H1 (cell line): ENCODE results near the gene NPAS4. TPM values are rescaled to one million over a fixed set of nuclear protein-coding genes. Genes with fewer than 3 reads are reported as not detected.

Experiments used
- CTCF ChIA-PET: fragments of 300-600 bp; sonication (Branson Sonifier 250); formaldehyde crosslinking; loops from one replicate; lab custom pipeline; 2021; ENCODE audit not compliant: partially characterized antibody; lab: Charles Lee
- POLR2A ChIA-PET: fragments of 300-600 bp; sonication (Branson Sonifier 250); formaldehyde crosslinking; loops from one replicate; lab custom pipeline; 2021; ENCODE audit warnings: inconsistent platforms; ENCODE audit not compliant: partially characterized antibody; lab: Charles Lee
- DNase-seq, 2 experiments: peaks; one replicate each; pipeline versions ENCODE4 v3.0.0 to v3.0.0-alpha.2; 2010 to 2022; ENCODE audit warnings: low spot score in 2 of 2, low read depth in 1 of 2, mixed read lengths in 1 of 2
- FAIRE-seq: peaks from 2 replicates; lab custom pipeline; 2011; peaks lifted over from hg19 to GRCh38; lab: Jason Lieb, UNC
- H2AFZ ChIP-seq: 2 replicates; pipeline ENCODE4 v1.8.1; 2012; ENCODE audit warnings: low read length, inconsistent platforms
- H2AK5ac ChIP-seq: 2 replicates; pipeline ENCODE4 v1.6.1; 2013; ENCODE audit warnings: low read depth, low read length
- H2BK120ac ChIP-seq: replicated peaks from 2 replicates; pipeline ENCODE3; 2013; ENCODE audit warnings: low read depth, low read length, inconsistent platforms
- H2BK12ac ChIP-seq: 2 replicates; pipeline ENCODE4 v1.6.1; 2013; ENCODE audit warnings: low read depth, low read length
- H2BK15ac ChIP-seq: 2 replicates; pipeline ENCODE4 v1.6.1; 2013; ENCODE audit warnings: low read length
- H2BK20ac ChIP-seq: 2 replicates; pipeline ENCODE4 v1.6.1; 2013; ENCODE audit warnings: low read length
- H2BK5ac ChIP-seq: 2 replicates; pipeline ENCODE4 v1.6.1; 2013; ENCODE audit warnings: low read depth, low read length
- H3K14ac ChIP-seq: 2 replicates; pipeline ENCODE4 v1.6.1; 2013; ENCODE audit warnings: inconsistent platforms; ENCODE audit not compliant: insufficient read length
- H3K18ac ChIP-seq: 2 replicates; pipeline ENCODE4 v1.6.1; 2013; ENCODE audit warnings: low read length; ENCODE audit errors: extremely low read depth
- H3K23ac ChIP-seq: 2 replicates; pipeline ENCODE4 v1.6.1; 2013; ENCODE audit warnings: inconsistent platforms; ENCODE audit not compliant: insufficient read length
- H3K23me2 ChIP-seq: 2 replicates; pipeline ENCODE4 v1.6.1; 2013; ENCODE audit warnings: low read depth, low read length
- H3K27ac ChIP-seq: 2 replicates; pipeline ENCODE4 v1.6.1; 2011; ENCODE audit warnings: low read depth, low read length, inconsistent platforms
- H3K27me3 ChIP-seq, 4 experiments: replicated peaks in 1 of 4; 1 replicate in 1 of 4; 2 replicates in 3 of 4; pipeline versions ENCODE4 v1.6.1 to v1.8.1; 2011 to 2013; ENCODE audit warnings: low read length in 3 of 4, mild to moderate bottlenecking in 3 of 4, inconsistent platforms in 2 of 4, mixed read lengths in 2 of 4, moderate library complexity in 1 of 4; ENCODE audit not compliant: control insufficient read depth in 3 of 4, insufficient read depth in 3 of 4; ENCODE audit errors: extremely low read depth in 1 of 4
- H3K36me3 ChIP-seq, 4 experiments: 2 replicates each; pipeline versions ENCODE4 v1.6.1 to v1.8.1; 2011 to 2013; ENCODE audit warnings: mild to moderate bottlenecking in 4 of 4, low read length in 3 of 4, moderate library complexity in 2 of 4, control low read depth in 1 of 4, inconsistent platforms in 1 of 4; ENCODE audit not compliant: insufficient read depth in 4 of 4, control insufficient read depth in 2 of 4
- H3K4ac ChIP-seq: replicated peaks from 2 replicates; pipeline ENCODE3; 2013; ENCODE audit warnings: low read length, low read depth, mixed read lengths, inconsistent platforms; ENCODE audit not compliant: insufficient read length
- H3K4me1 ChIP-seq, 4 experiments: replicated peaks in 1 of 4; 1 replicate in 1 of 4; 2 replicates in 3 of 4; pipeline versions ENCODE4 v1.6.1 to v1.8.1; 2011 to 2013; ENCODE audit warnings: low read length in 3 of 4, inconsistent platforms in 2 of 4, mixed read lengths in 1 of 4; ENCODE audit not compliant: insufficient read depth in 4 of 4, control insufficient read depth in 3 of 4
- H3K4me2 ChIP-seq, 2 experiments: 2 replicates each; pipeline versions ENCODE4 v1.6.1 to v1.8.1; 2011 to 2013; ENCODE audit warnings: low read depth in 2 of 2, low read length in 2 of 2, control low read depth in 1 of 2, inconsistent platforms in 1 of 2, mild to moderate bottlenecking in 1 of 2; ENCODE audit not compliant: insufficient read depth in 1 of 2
- H3K4me3 ChIP-seq, 4 experiments: fragments of 200-600, 300-600 bp in 1 of 4; sonication (generic), shearing (Covaris generic), sonication (Bioruptor Twin) in 1 of 4; 2 replicates each; pipeline versions ENCODE4 v1.5.1 to v1.8.1; 2011 to 2016; ENCODE audit warnings: low read length in 4 of 4, low read depth in 3 of 4, control low read depth in 2 of 4, inconsistent platforms in 2 of 4, mild to moderate bottlenecking in 2 of 4, mixed read lengths in 1 of 4, moderate library complexity in 1 of 4; ENCODE audit not compliant: insufficient read depth in 2 of 4; ENCODE audit errors: extremely low read depth in 1 of 4
- H3K56ac ChIP-seq: replicated peaks from 2 replicates; pipeline ENCODE3; 2013; ENCODE audit warnings: low read depth, mild to moderate bottlenecking, mixed read lengths, low read length, inconsistent platforms; ENCODE audit not compliant: insufficient read length
- H3K79me1 ChIP-seq: 2 replicates; pipeline ENCODE4 v1.6.1; 2013; ENCODE audit warnings: low read depth, low read length, control low read depth
- H3K79me2 ChIP-seq, 2 experiments: 2 replicates each; pipeline versions ENCODE4 v1.6.1 to v1.8.1; 2012 to 2013; ENCODE audit warnings: low read length in 2 of 2, mild to moderate bottlenecking in 2 of 2, inconsistent platforms in 1 of 2; ENCODE audit not compliant: insufficient read depth in 2 of 2, control insufficient read depth in 1 of 2
- H3K9ac ChIP-seq, 4 experiments: replicated peaks in 1 of 4; 1 replicate in 1 of 4; 2 replicates in 3 of 4; pipeline versions ENCODE4 v1.6.1 to v1.8.1; 2011 to 2013; ENCODE audit warnings: low read depth in 3 of 4, low read length in 3 of 4, control low read depth in 2 of 4, mild to moderate bottlenecking in 2 of 4, moderate library complexity in 2 of 4, inconsistent platforms in 1 of 4; ENCODE audit errors: extremely low read depth in 1 of 4
- H3K9me3 ChIP-seq, 2 experiments: 2 replicates each; pipeline versions ENCODE4 v1.6.1 to v1.8.1; 2012 to 2013; ENCODE audit warnings: mild to moderate bottlenecking in 2 of 2, moderate library complexity in 2 of 2, control low read depth in 1 of 2, inconsistent platforms in 1 of 2, low read depth in 1 of 2, low read length in 1 of 2, mixed read lengths in 1 of 2; ENCODE audit not compliant: insufficient read depth in 2 of 2
- H4K20me1 ChIP-seq, 2 experiments: replicated peaks in 1 of 2; 2 replicates each; pipeline versions ENCODE3 to v1.8.1; 2011 to 2013; ENCODE audit warnings: inconsistent platforms in 2 of 2, low read length in 2 of 2, mild to moderate bottlenecking in 1 of 2; ENCODE audit not compliant: insufficient read depth in 2 of 2, control insufficient read depth in 1 of 2
- H4K5ac ChIP-seq: 2 replicates; pipeline ENCODE4 v1.6.1; 2013; ENCODE audit warnings: low read length, low read depth, mixed read lengths, inconsistent platforms; ENCODE audit not compliant: insufficient read length
- H4K8ac ChIP-seq: 2 replicates; pipeline ENCODE4 v1.8.0; 2013; ENCODE audit warnings: mild to moderate bottlenecking, moderate library complexity, low read length, inconsistent platforms; ENCODE audit not compliant: insufficient read depth; ENCODE audit errors: extremely low read depth
- H4K91ac ChIP-seq: replicated peaks from 2 replicates; pipeline ENCODE3; 2013; ENCODE audit warnings: low read length, mixed read lengths, inconsistent platforms; ENCODE audit not compliant: insufficient read length
- CBX8 ChIP-seq: fragments of 300-800, 300-1000 bp; sonication (generic); IDR thresholded peaks from 2 replicates; pipeline ENCODE4 v1.7.1; 2016; ENCODE audit warnings: low read depth, low read length, borderline replicate concordance
- CHD1 ChIP-seq: IDR thresholded peaks from 2 replicates; pipeline ENCODE4 v1.6.1; 2012; ENCODE audit warnings: low read depth, low read length, improper control_type of control experiment
- CTCF ChIP-seq, 3 experiments: IDR thresholded peaks; 1 replicate in 2 of 3; 2 replicates in 1 of 3; pipeline versions ENCODE4 v1.5.1 to v1.6.1; 2011; ENCODE audit warnings: low read length in 3 of 3, mild to moderate bottlenecking in 3 of 3, inconsistent platforms in 2 of 3, low read depth in 1 of 3, moderate library complexity in 1 of 3; ENCODE audit not compliant: insufficient read depth in 1 of 3; ENCODE audit errors: control extremely low read depth in 1 of 3
- EZH2 ChIP-seq: fragments of 200-600 bp; sonication (generic); IDR thresholded peaks from 2 replicates; pipeline ENCODE4 v1.7.1; 2012; ENCODE audit warnings: low read depth, mild to moderate bottlenecking, moderate library complexity, low read length, inconsistent platforms; ENCODE audit not compliant: severe bottlenecking
- HDAC2 ChIP-seq, 2 experiments: fragments of 300-600 bp in 1 of 2; sonication (generic) in 1 of 2; IDR thresholded peaks; 2 replicates each; pipeline ENCODE4 v1.6.1; 2011 to 2012; ENCODE audit warnings: low read depth in 2 of 2, low read length in 2 of 2, mild to moderate bottlenecking in 2 of 2, moderate library complexity in 2 of 2, borderline replicate concordance in 1 of 2, inconsistent platforms in 1 of 2
- NRF1 ChIP-seq: IDR thresholded peaks from 2 replicates; pipeline ENCODE4 v1.6.1; 2011; ENCODE audit warnings: mild to moderate bottlenecking, low read depth, low read length, improper control_type of control experiment
- RFX5 ChIP-seq: IDR thresholded peaks from 2 replicates; pipeline ENCODE4 v1.6.1; 2011; ENCODE audit warnings: low read depth, low read length, improper control_type of control experiment, borderline replicate concordance
- SIN3A ChIP-seq, 2 experiments: IDR thresholded peaks in 1 of 2; conservative IDR thresholded peaks in 1 of 2; 2 replicates each; pipeline ENCODE4 v1.6.1; 2011 to 2012; ENCODE audit warnings: low read length in 2 of 2, improper control_type of control experiment in 1 of 2, low read depth in 1 of 2, mild to moderate bottlenecking in 1 of 2
- SIRT6 ChIP-seq: IDR thresholded peaks from one replicate; pipeline ENCODE4 v1.7.1; 2012; ENCODE audit warnings: low read length, inconsistent platforms
- WGBS, 2 experiments: shearing (Covaris generic) in 1 of 2; methylation state at CpG; one replicate each; pipeline versions ENCODE4 v1.1.6 to v1.1.7; 2013 to 2015; ENCODE audit warnings: low lambda C conversion rate in 2 of 2, mixed read lengths in 2 of 2, inconsistent platforms in 1 of 2, low coverage in 1 of 2, missing lambda C conversion rate in 1 of 2; ENCODE audit not compliant: insufficient replicate concordance in 2 of 2, insufficient coverage in 1 of 2, insufficient read length in 1 of 2; ENCODE audit errors: extremely low coverage in 1 of 2, missing lambda C conversion rate in 1 of 2; 5-methylcytosine and 5-hydroxymethylcytosine counted together
- polyA plus RNA-seq, 7 experiments: library from polyadenylated mRNA; depleted of rRNA in 3 of 7; stranded (reverse) in 5 of 7; unstranded in 2 of 7; fragments of >200 nt in 5 of 7; fragments of 200-250 nt in 2 of 7; gene quantifications; 1 replicate in 5 of 7; 2 replicates in 1 of 7; 4 replicates in 1 of 7; pipeline versions ENCODE4 v1.2.1 to v1.2.3, GENCODE V29; 2011 to 2013; ENCODE audit warnings: missing spikeins in 2 of 7, mixed read lengths in 2 of 7
- total RNA-seq: library from RNA; stranded (reverse); fragmentation: NEBNext Ultra II Directional; extraction: Animal tissue kit (Norgen Biotek cat#: 25700); gene quantifications from 2 replicates; pipeline ENCODE4 v1.2.1, GENCODE V29; 2021

NPAS4 gene
- total and polyA plus RNA-seq, 2 of the 8 experiments (the other 6 are each of a cell fraction or from before 2014, with no cell fraction given), result 0.73 to 0.99 TPM

- Histone ChIP-seq H4K8ac (no peak overlapping the region), H3K14ac (no peak overlapping the region), H3K36me3 (no peaks in the 10 kb centered on the region), H3K27ac (no peak overlapping the region), H2BK120ac (no peak overlapping the region), H2BK20ac (no peak overlapping the region), H4K91ac (no peak overlapping the region), H3K4me1 (peaks cover 0 to 4% (median 0%) of the 10 kb centered on the region in 4 experiments; a peak in 2 of 7 replicates), H3K79me2 (no peaks in the 10 kb centered on the region), H2AK5ac (no peak overlapping the region), H3K23ac (no peak overlapping the region), H3K9me3 (peaks cover 0 to 4% of the 10 kb centered on the region in 2 experiments; a peak in 1 of 4 replicates), H3K56ac (no peak overlapping the region), H3K9ac (no peak overlapping the region), H2BK12ac (no peak overlapping the region), H3K27me3 (no peaks in the 10 kb centered on the region; a peak in 1 of 7 replicates), H3K4me3 (no peak overlapping the region), H2BK5ac (no peak overlapping the region), H3K18ac (no peak overlapping the region), H3K79me1 (no peaks in the 10 kb centered on the region), H2AFZ (no peak overlapping the region), H4K20me1 (no peaks in the 10 kb centered on the region), H3K4me2 (no peak overlapping the region), H2BK15ac (no peak overlapping the region), H4K5ac (no peak overlapping the region), H3K23me2 (no peaks in the 10 kb centered on the region), H3K4ac (no peak overlapping the region)
- DNase-seq (no peak), FAIRE-seq (no peak)
- CTCF ChIA-PET, result interaction anchor here (1.0 kb wide), 1 partner anchor 13 kb away, joined by 3 read pairs; the partner anchor contains the start of gene MRPL11
- 90% methylated on average over 4 of the region's 4 CpGs; no CpG with 5 or more reads in 1 of the 2 experiments for WGBS, 2 experiments
- no peak for TF ChIP-seq HDAC2 (IDR thresholded peaks at IDR 0.05; ENCODE audit: borderline replicate concordance in 1 of 2, low read depth in 2 of 2, low read length in 2 of 2)
- TF ChIP-seq SIN3A (conservative IDR thresholded peaks at IDR 0.05 in 1 of 2, IDR thresholded peaks at IDR 0.05 in 1 of 2; ENCODE audit: low read depth in 1 of 2, low read length in 2 of 2), result no peak
- no peak for TF ChIP-seq RFX5
- no peak for TF ChIP-seq SIRT6
- TF ChIP-seq NRF1, result no peak
- TF ChIP-seq CTCF (IDR thresholded peaks at IDR 0.05; ENCODE audit: control extremely low read depth in 1 of 3, insufficient read depth in 1 of 3, low read depth in 1 of 3, low read length in 3 of 3), result no peak
- no peak for TF ChIP-seq CHD1
- TF ChIP-seq EZH2, result no peak
- no peak for TF ChIP-seq CBX8
- POLR2A ChIA-PET, result no interaction called here
These were observed 30.8 kb downstream of the NPAS4 start for GRCh38 chr11:66451663-66452062.
